K562 (cell line): ENCODE measurements around the gene LRRK1. TPM values are rescaled to one million over a fixed set of nuclear protein-coding genes. Genes with fewer than 3 reads are reported as not detected.

Source experiments
- ATAC-seq: fragments of 200-7000 bp; cut with Tn5 transposase; 3 replicates; pipeline ENCODE4 v1.9.1; 2020; ENCODE audit warnings: moderate library complexity
- BruUV-seq: library from RNA; stranded (reverse); fragments of 400-500 nt; replicated peaks from 2 replicates; lab custom pipeline; 2021; lab: Mats Ljungman, UMichigan
- CTCF ChIA-PET: fragments of 300-600 bp; formaldehyde crosslinking; extraction: SDS; loops from one replicate; lab custom pipeline; 2021; ENCODE audit warnings: low intra/inter-chr PET ratio; lab: Yijun Ruan, JAX
- POLR2A ChIA-PET: fragments of 300-600, 350-650 bp; sonication (Branson Sonifier 250); formaldehyde crosslinking; extraction: SDS; loops from one replicate; lab custom pipeline; 2021; ENCODE audit warnings: antibody characterized with exemption, inconsistent platforms; lab: Yijun Ruan, JAX
- DNase-seq, 4 experiments: peaks; one replicate each; pipeline versions ENCODE4 v3.0.0 to v3.0.0-alpha.2; 2011 to 2018; ENCODE audit warnings: low spot score in 3 of 4, mixed read lengths in 3 of 4; ENCODE audit errors: extremely low read depth in 1 of 4
- FAIRE-seq: peaks from 2 replicates; lab custom pipeline; 2011; peaks lifted over from hg19 to GRCh38; lab: Jason Lieb, UNC
- H2AFZ ChIP-seq: 2 replicates; pipeline ENCODE4 v1.6.0; 2011; ENCODE audit warnings: low read depth, low read length, control low read depth, inconsistent platforms
- H3K27ac ChIP-seq: fragments of 200-600 bp; 3 replicates; pipeline ENCODE4 v1.8.0; 2011; ENCODE audit warnings: low read depth, mild to moderate bottlenecking, control low read depth, inconsistent platforms, low read length, moderate library complexity, mixed read lengths; ENCODE audit errors: extremely low read depth
- H3K27me3 ChIP-seq, 2 experiments: fragments of 300-600 bp in 1 of 2; 2 replicates in 1 of 2; 3 replicates in 1 of 2; pipeline versions ENCODE4 v1.6.0 to v1.8.0; 2011; ENCODE audit warnings: inconsistent platforms in 2 of 2, low read length in 2 of 2, mild to moderate bottlenecking in 1 of 2, mixed read lengths in 1 of 2, moderate library complexity in 1 of 2; ENCODE audit not compliant: control insufficient read depth in 2 of 2, insufficient read depth in 2 of 2
- H3K36me3 ChIP-seq: fragments of 300-600 bp; 3 replicates; pipeline ENCODE4 v1.8.0; 2011; ENCODE audit warnings: mild to moderate bottlenecking, low read length, inconsistent platforms; ENCODE audit not compliant: control insufficient read depth, insufficient read depth
- H3K4me1 ChIP-seq, 2 experiments: fragments of 200-600 bp in 1 of 2; replicated peaks in 1 of 2; 2 replicates in 1 of 2; 3 replicates in 1 of 2; pipeline versions ENCODE4 v1.5.1 to v1.8.0; 2011; ENCODE audit warnings: inconsistent platforms in 2 of 2, low read length in 2 of 2, mild to moderate bottlenecking in 1 of 2, mixed read lengths in 1 of 2, moderate library complexity in 1 of 2; ENCODE audit not compliant: control insufficient read depth in 2 of 2, insufficient read depth in 2 of 2
- H3K4me2 ChIP-seq: 2 replicates; pipeline ENCODE4 v1.6.1; 2011; ENCODE audit warnings: low read length, control low read depth, inconsistent platforms, mixed read lengths; ENCODE audit not compliant: insufficient read depth
- H3K4me3 ChIP-seq: fragments of 200-600 bp; sonication (generic), shearing (Covaris generic); 2 replicates; pipeline ENCODE4 v1.5.1; 2016; ENCODE audit warnings: control low read depth, inconsistent platforms
- H3K79me2 ChIP-seq: fragments of 200-600 bp; 3 replicates; pipeline ENCODE4 v1.8.0; 2011; ENCODE audit warnings: low read length, inconsistent platforms; ENCODE audit not compliant: control insufficient read depth, insufficient read depth
- H3K9ac ChIP-seq, 2 experiments: 2 replicates each; pipeline versions ENCODE4 v1.6.0 to v1.6.1; 2011; ENCODE audit warnings: low read depth in 2 of 2, low read length in 2 of 2, control low read depth in 1 of 2, inconsistent platforms in 1 of 2, mild to moderate bottlenecking in 1 of 2, mixed read lengths in 1 of 2; ENCODE audit not compliant: insufficient read depth in 1 of 2
- H3K9me1 ChIP-seq: one replicate; pipeline ENCODE4 v1.6.0; 2011; ENCODE audit warnings: inconsistent platforms, mild to moderate bottlenecking, low read length, moderate library complexity; ENCODE audit not compliant: control insufficient read depth, insufficient read depth
- H3K9me3 ChIP-seq: replicated peaks from 2 replicates; pipeline ENCODE4 v1.5.1; 2011; ENCODE audit warnings: low read depth, low read length, inconsistent platforms; ENCODE audit not compliant: control insufficient read depth, insufficient read depth
- H4K20me1 ChIP-seq: replicated peaks from 2 replicates; pipeline ENCODE4 v1.6.1; 2011; ENCODE audit warnings: low read length, inconsistent platforms, mixed read lengths; ENCODE audit not compliant: control insufficient read depth, insufficient read depth
- HDAC2 ChIP-seq: fragments of 450-650 bp; IDR thresholded peaks from 2 replicates; pipeline ENCODE4 v1.6.1; 2016; ENCODE audit warnings: mild to moderate bottlenecking
- JUNB ChIP-seq: fragments of 450-650 bp; formaldehyde crosslinking; conservative IDR thresholded peaks from 2 replicates; pipeline ENCODE4 v1.4.0; 2020; ENCODE audit warnings: mild to moderate bottlenecking
- NR2C2 ChIP-seq, 2 experiments: fragments of 200-800 bp in 1 of 2; sonication (Bioruptor generic) in 1 of 2; sonication (generic) in 1 of 2; formaldehyde crosslinking in 1 of 2; IDR thresholded peaks; 2 replicates each; pipeline versions ENCODE4 v1.6.1 to v1.8.0; 2016 to 2022; ENCODE audit warnings: mild to moderate bottlenecking in 1 of 2, missing compliant biosample characterization in 1 of 2, missing genetic modification characterization in 1 of 2, missing genetic modification reagents in 1 of 2
- PRPF4 ChIP-seq: fragments of 200-400 bp; formaldehyde crosslinking; IDR thresholded peaks from one replicate; pipeline ENCODE4 v1.6.1; 2017; ENCODE audit warnings: low read length, low read depth, mild to moderate bottlenecking; ENCODE audit not compliant: insufficient read depth, poor library complexity, severe bottlenecking
- RHOXF2B ChIP-seq: fragments of 250-450 bp; sonication (Bioruptor Pico); conservative IDR thresholded peaks from 2 replicates; pipeline ENCODE4 v1.5.1; 2021
- SETDB1 ChIP-seq: IDR thresholded peaks from one replicate; pipeline ENCODE4 v1.6.1; 2012; ENCODE audit warnings: low read length, control low read depth, inconsistent platforms
- SIN3B ChIP-seq: fragments of 450-650 bp; IDR thresholded peaks from 2 replicates; pipeline ENCODE4 v1.6.1; 2017; ENCODE audit warnings: low read depth, mild to moderate bottlenecking, moderate library complexity
- TGIF2 ChIP-seq: sonication (generic); formaldehyde crosslinking; IDR thresholded peaks from 2 replicates; pipeline ENCODE4 v1.8.1; 2022; ENCODE audit warnings: mild to moderate bottlenecking, missing genetic modification reagents, moderate library complexity
- ZBTB17 ChIP-seq: fragments of 450-650 bp; formaldehyde crosslinking; IDR thresholded peaks from 2 replicates; pipeline ENCODE4 v1.4.0; 2020; ENCODE audit warnings: mild to moderate bottlenecking
- WGBS: fragments of 100-300 bp; shearing (Covaris generic); methylation state at CpG from one replicate; pipeline ENCODE4 v1.1.6; 2016; ENCODE audit warnings: low coverage, mixed read lengths; ENCODE audit not compliant: insufficient coverage; ENCODE audit errors: missing lambda C conversion rate; 5-methylcytosine and 5-hydroxymethylcytosine counted together
- in situ Hi-C: fragments of 300-500 bp; cut with MboI; formaldehyde crosslinking; loops from 4 replicates; pipeline ENCODE4 v1.15.0; 2018; ENCODE audit warnings: inconsistent platforms, mixed read lengths
- intact Hi-C: fragments of 100-400 bp; cut with micrococcal nuclease; formaldehyde crosslinking; loops from 2 replicates; pipeline ENCODE4 v1.14.2; 2022
- polyA plus RNA-seq, 8 experiments: library from polyadenylated mRNA; depleted of rRNA in 4 of 8; stranded (reverse) in 5 of 8; unstranded in 3 of 8; fragments of >200 nt; fragmentation: Nextera tagmentation in 2 of 8; fragmentation: Illumina TruSeq in 1 of 8; extraction: Ambion mirVana in 2 of 8; extraction: Trizol in 1 of 8; gene quantifications; 2 replicates each; pipeline versions ENCODE4 v1.2.1 to v1.2.3, GENCODE V29; 2011 to 2014; ENCODE audit warnings: inconsistent platforms in 1 of 8, missing spikeins in 1 of 8
- total RNA-seq, 7 experiments: library from RNA; depleted of rRNA in 6 of 7; stranded (reverse); fragments of >200 nt in 6 of 7; fragmentation: Illumina TruSeq in 2 of 7; extraction: Trizol in 2 of 7; gene quantifications; 2 replicates each; pipeline versions ENCODE4 v1.2.1 to v1.2.3, GENCODE V29; 2011 to 2021; ENCODE audit warnings: low replicate concordance in 1 of 7
- TF ChIP-seq, protein P1 (sequence below): fragments of 250-450 bp; sonication (Bioruptor Pico); IDR thresholded peaks from 2 replicates; pipeline ENCODE4 v1.5.0; 2020; ENCODE audit warnings: mild to moderate bottlenecking
- TF ChIP-seq, protein P2 (sequence below), 2 experiments: fragments of 450-650 bp; IDR thresholded peaks; 2 replicates each; pipeline ENCODE4 v1.6.1; 2018; ENCODE audit warnings: mild to moderate bottlenecking in 2 of 2, low read depth in 1 of 2; ENCODE audit not compliant: partially characterized antibody in 2 of 2
- TF ChIP-seq, protein P3 (sequence below): fragments of 250-450 bp; sonication (Bioruptor Pico); IDR thresholded peaks from 2 replicates; pipeline ENCODE4 v1.5.0; 2021; ENCODE audit warnings: mild to moderate bottlenecking, borderline replicate concordance

Gene LRRK1
- total and polyA plus RNA-seq, 9 of the 15 experiments (the other 6 are each of a cell fraction or from before 2014, with no cell fraction given): 0.01 to 1.5 (median 0.11) TPM

- TF ChIP-seq, protein P1, sequence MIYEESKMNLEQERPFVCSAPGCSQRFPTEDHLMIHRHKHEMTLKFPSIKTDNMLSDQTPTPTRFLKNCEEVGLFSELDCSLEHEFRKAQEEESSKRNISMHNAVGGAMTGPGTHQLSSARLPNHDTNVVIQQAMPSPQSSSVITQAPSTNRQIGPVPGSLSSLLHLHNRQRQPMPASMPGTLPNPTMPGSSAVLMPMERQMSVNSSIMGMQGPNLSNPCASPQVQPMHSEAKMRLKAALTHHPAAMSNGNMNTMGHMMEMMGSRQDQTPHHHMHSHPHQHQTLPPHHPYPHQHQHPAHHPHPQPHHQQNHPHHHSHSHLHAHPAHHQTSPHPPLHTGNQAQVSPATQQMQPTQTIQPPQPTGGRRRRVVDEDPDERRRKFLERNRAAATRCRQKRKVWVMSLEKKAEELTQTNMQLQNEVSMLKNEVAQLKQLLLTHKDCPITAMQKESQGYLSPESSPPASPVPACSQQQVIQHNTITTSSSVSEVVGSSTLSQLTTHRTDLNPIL: no peak
- TF ChIP-seq SETDB1 (no peak), HDAC2 (no peak), ZBTB17 (no peak), SIN3B (no peak), JUNB (CRISPR knock-in tag) (no peak)
- TF ChIP-seq, all 486 proteins: peak for 0
These were observed 130.1 kb downstream of the LRRK1 start (continued) for GRCh38 chr15:101049282-101049681.

DNA sequence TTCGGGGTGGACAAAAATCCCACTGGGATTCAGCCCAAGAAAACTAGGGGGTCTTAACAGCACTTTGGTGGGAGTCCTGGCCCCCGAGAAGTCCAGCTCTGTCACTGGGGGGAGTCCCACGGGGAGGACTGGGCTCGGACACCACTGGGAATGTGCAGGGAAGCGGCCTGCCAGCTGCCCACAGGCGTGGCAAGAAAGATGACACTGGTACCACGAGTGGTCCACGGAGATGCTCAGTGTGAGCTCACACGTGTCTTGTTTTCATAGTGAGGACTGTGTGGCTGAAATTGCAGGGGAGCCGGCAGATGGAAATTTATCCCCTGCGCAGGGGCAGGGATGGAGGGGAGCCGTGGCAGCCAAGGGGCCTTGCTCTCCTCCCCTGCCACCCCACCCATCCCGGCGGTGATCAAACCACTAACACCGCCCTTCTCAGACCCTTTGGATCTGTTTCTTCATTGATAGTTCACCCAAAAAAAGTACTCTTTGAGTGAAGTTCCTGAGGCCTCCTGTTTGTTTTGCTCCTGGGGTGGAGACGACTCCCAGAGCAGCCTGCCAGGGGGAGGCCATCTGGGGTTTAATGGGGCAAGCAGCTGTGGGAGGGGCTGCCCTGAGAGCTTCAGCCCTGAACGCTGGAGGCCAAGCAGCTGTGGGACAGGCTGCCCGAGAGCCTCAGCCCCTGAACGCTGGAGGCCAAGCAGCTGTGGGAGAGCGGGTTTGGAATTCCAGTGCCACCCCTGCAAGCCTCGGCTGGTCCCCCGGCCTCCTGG lies 130.9 kb downstream of the LRRK1 start:
- POLR2A ChIA-PET: interaction anchor here (1.0 kb wide), 1 partner anchor 9 kb away, joined by 4 read pairs; no protein-coding TSS in a partner anchor
- Histone ChIP-seq H3K4me1 (peaks cover 0 to 6% of the 10 kb centered on the region in 2 experiments; a peak in 1 of 5 replicates), H3K36me3 (no peaks in the 10 kb centered on the region), H3K4me2 (no peak overlapping the region), H3K27ac (no peak overlapping the region), H3K9me3 (no peaks in the 10 kb centered on the region), H3K27me3 (peaks cover 65 to 94% of the 10 kb centered on the region in 2 experiments), H4K20me1 (peaks cover 6% of the 10 kb centered on the region; the same call in 1 of the 2 replicates), H3K9me1 (peaks cover 3% of the 10 kb centered on the region), H3K79me2 (no peaks in the 10 kb centered on the region), H2AFZ (no peak overlapping the region), H3K4me3 (no peak overlapping the region), H3K9ac (no peak overlapping the region)
- ATAC-seq (no peak), FAIRE-seq (no peak), DNase-seq (no peak)
- CTCF ChIA-PET: no interaction called here
- BruUV-seq: no TSS peak
- WGBS: 0% methylated on average over 18 of the region's 22 CpGs
- intact Hi-C loops: no loop called here
- in situ Hi-C loops: no loop called here
- no peak for TF ChIP-seq RHOXF2B (CRISPR knock-in tag)
- no peak for TF ChIP-seq TGIF2 (CRISPR knock-in tag)
- TF ChIP-seq, protein P2, sequence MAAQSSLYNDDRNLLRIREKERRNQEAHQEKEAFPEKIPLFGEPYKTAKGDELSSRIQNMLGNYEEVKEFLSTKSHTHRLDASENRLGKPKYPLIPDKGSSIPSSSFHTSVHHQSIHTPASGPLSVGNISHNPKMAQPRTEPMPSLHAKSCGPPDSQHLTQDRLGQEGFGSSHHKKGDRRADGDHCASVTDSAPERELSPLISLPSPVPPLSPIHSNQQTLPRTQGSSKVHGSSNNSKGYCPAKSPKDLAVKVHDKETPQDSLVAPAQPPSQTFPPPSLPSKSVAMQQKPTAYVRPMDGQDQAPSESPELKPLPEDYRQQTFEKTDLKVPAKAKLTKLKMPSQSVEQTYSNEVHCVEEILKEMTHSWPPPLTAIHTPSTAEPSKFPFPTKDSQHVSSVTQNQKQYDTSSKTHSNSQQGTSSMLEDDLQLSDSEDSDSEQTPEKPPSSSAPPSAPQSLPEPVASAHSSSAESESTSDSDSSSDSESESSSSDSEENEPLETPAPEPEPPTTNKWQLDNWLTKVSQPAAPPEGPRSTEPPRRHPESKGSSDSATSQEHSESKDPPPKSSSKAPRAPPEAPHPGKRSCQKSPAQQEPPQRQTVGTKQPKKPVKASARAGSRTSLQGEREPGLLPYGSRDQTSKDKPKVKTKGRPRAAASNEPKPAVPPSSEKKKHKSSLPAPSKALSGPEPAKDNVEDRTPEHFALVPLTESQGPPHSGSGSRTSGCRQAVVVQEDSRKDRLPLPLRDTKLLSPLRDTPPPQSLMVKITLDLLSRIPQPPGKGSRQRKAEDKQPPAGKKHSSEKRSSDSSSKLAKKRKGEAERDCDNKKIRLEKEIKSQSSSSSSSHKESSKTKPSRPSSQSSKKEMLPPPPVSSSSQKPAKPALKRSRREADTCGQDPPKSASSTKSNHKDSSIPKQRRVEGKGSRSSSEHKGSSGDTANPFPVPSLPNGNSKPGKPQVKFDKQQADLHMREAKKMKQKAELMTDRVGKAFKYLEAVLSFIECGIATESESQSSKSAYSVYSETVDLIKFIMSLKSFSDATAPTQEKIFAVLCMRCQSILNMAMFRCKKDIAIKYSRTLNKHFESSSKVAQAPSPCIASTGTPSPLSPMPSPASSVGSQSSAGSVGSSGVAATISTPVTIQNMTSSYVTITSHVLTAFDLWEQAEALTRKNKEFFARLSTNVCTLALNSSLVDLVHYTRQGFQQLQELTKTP (IDR thresholded peaks at IDR 0.05; ENCODE audit: low read depth in 1 of 2, partially characterized antibody in 2 of 2): no peak
- TF ChIP-seq, protein P3, sequence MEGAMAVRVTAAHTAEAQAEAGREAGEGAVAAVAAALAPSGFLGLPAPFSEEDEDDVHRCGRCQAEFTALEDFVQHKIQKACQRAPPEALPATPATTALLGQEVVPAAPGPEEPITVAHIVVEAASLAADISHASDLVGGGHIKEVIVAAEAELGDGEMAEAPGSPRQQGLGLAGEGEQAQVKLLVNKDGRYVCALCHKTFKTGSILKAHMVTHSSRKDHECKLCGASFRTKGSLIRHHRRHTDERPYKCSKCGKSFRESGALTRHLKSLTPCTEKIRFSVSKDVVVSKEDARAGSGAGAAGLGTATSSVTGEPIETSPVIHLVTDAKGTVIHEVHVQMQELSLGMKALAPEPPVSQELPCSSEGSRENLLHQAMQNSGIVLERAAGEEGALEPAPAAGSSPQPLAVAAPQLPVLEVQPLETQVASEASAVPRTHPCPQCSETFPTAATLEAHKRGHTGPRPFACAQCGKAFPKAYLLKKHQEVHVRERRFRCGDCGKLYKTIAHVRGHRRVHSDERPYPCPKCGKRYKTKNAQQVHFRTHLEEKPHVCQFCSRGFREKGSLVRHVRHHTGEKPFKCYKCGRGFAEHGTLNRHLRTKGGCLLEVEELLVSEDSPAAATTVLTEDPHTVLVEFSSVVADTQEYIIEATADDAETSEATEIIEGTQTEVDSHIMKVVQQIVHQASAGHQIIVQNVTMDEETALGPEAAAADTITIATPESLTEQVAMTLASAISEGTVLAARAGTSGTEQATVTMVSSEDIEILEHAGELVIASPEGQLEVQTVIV (CRISPR knock-in tag): no peak
- no peak for TF ChIP-seq PRPF4
- no peak for TF ChIP-seq NR2C2 (CRISPR knock-in tag; IDR thresholded peaks at IDR 0.05)
- no peak for TF ChIP-seq NR2C2 (tag; IDR thresholded peaks at IDR 0.05)
